ENCODE data around the gene ETS1. TPM values are rescaled to one million over a fixed set of nuclear protein-coding genes. Genes with fewer than 3 reads are reported as not detected.
A peak's percentile ranks its signal among the peaks of the same experiment; 100 is the strongest.

The ETS1 gene
- total RNA-seq, 4 donors from 2014 or later = 16.8 to 24.9 (median 21.8) TPM

- Histone ChIP-seq H3K4me3 (no peak overlapping the region), H3K27me3 (peaks cover 0 to 2% (median 0%) of the 10 kb centered on the region in 3 donors), H3K4me1 (peaks cover 0 to 22% of the 10 kb centered on the region in 2 donors), H3K36me3 (no peaks in the 10 kb centered on the region), H3K27ac (no peak overlapping the region), H3K9me3 (no peaks in the 10 kb centered on the region)
- DNase-seq = no peak
- in situ Hi-C loops (cut with MboI; ENCODE audit: low sequenced_read_pairs in 4 of 4) (loop anchor here in 1 of 4 donors (10.0 kb wide), 1 partner anchor 59 kb away; no protein-coding TSS in a partner anchor), intact Hi-C loops (cut with DNase I; ENCODE audit: low total_unique reads) (no loop called here)
- TF ChIP-seq POLR2A (IDR thresholded peaks at IDR 0.05) (no peak), CTCF (IDR thresholded peaks at IDR 0.05 in 4 of 5, conservative IDR thresholded peaks at IDR 0.05 in 1 of 5) (no peak)
- ATAC-seq = no peak
These were observed 13.7 kb downstream of the ETS1 start for GRCh38 chr11:128573638-128574037.

- Histone ChIP-seq H3K4me3 (no peak overlapping the region), H3K9me3 (no peaks in the 10 kb centered on the region), H3K36me3 (no peaks in the 10 kb centered on the region), H3K27me3 (peaks cover 0 to under 1% (median 0%) of the 10 kb centered on the region in 3 donors), H3K4me1 (peaks cover 0 to 16% of the 10 kb centered on the region in 2 donors), H3K27ac (no peak overlapping the region)
- intact Hi-C loops (cut with DNase I; ENCODE audit: low total_unique reads) (no loop called here), in situ Hi-C loops (cut with MboI; ENCODE audit: low sequenced_read_pairs in 4 of 4) (loop anchor here in 1 of 4 donors (10.0 kb wide), 1 partner anchor 58 kb away; no protein-coding TSS in a partner anchor)
- ATAC-seq = no peak
- no peak for DNase-seq
- no peak for TF ChIP-seq POLR2A (IDR thresholded peaks at IDR 0.05)
- TF ChIP-seq CTCF (IDR thresholded peaks at IDR 0.05 in 4 of 5, conservative IDR thresholded peaks at IDR 0.05 in 1 of 5) = no peak
These were observed 14.4 kb downstream of the ETS1 start for GRCh38 chr11:128572965-128573364.

GRCh38 chr11:128570632-128571031, 16.7 kb downstream of the ETS1 start:
- DNase-seq (no peak), ATAC-seq (no peak)
- H3K4me3 ChIP-seq = no peak overlapping the region
- TF ChIP-seq CTCF (IDR thresholded peaks at IDR 0.05 in 4 of 5, conservative IDR thresholded peaks at IDR 0.05 in 1 of 5) (no peak), POLR2A (IDR thresholded peaks at IDR 0.05) (no peak)
- no peaks in the 10 kb centered on the region for H3K36me3 ChIP-seq
- intact Hi-C loops (cut with DNase I; ENCODE audit: low total_unique reads) (no loop called here), in situ Hi-C loops (cut with MboI; ENCODE audit: low sequenced_read_pairs in 4 of 4) (loop anchor here in 1 of 4 donors (10.0 kb wide), 1 partner anchor 56 kb away; no protein-coding TSS in a partner anchor)
- H3K27ac ChIP-seq = peak overlapping the region in 2 of 4 donors; percentile 0 to 27
- no peaks in the 10 kb centered on the region for H3K27me3 ChIP-seq
- no peaks in the 10 kb centered on the region for H3K4me1 ChIP-seq
- H3K9me3 ChIP-seq = no peaks in the 10 kb centered on the region

- Histone ChIP-seq H3K36me3 (no peaks in the 10 kb centered on the region), H3K9me3 (no peaks in the 10 kb centered on the region), H3K4me3 (no peak overlapping the region), H3K27ac (peak overlapping the region in 3 of 4 donors; percentile 28 to 55 (median 41)), H3K4me1 (peaks cover 0 to 4% of the 10 kb centered on the region in 2 donors), H3K27me3 (no peaks in the 10 kb centered on the region)
- intact Hi-C loops (cut with DNase I; ENCODE audit: low total_unique reads) = no loop called here
- no peak for TF ChIP-seq POLR2A (IDR thresholded peaks at IDR 0.05)
- TF ChIP-seq CTCF (IDR thresholded peaks at IDR 0.05 in 4 of 5, conservative IDR thresholded peaks at IDR 0.05 in 1 of 5) = no peak
- DNase-seq (no peak), ATAC-seq (no peak)
- in situ Hi-C loops (cut with MboI; ENCODE audit: low sequenced_read_pairs in 4 of 4) = no loop called here
These were observed 18.1 kb downstream of the ETS1 start for GRCh38 chr11:128569291-128569690.

Data from gastrocnemius medialis (tissue), 4 donors.